ENCODE results near the gene RPEL1.

The RPEL1 gene

GRCh38 chr10:103277713-103278536, 32.2 kb downstream of the RPEL1 start:
- H3K9me3 ChIP-seq (ENCODE audit: control insufficient read depth, low read length): no peaks in the 10 kb centered on the region
- no peak for DNase-seq
- no peak overlapping the region for H3K4me3 ChIP-seq (ENCODE audit: insufficient read depth, low read depth, low read length, poor library complexity, severe bottlenecking)
- peaks cover 19% of the 10 kb centered on the region for H3K4me1 ChIP-seq (ENCODE audit: control insufficient read depth, insufficient read depth, low read length, poor library complexity, severe bottlenecking)
- no peak overlapping the region for H3K27ac ChIP-seq (ENCODE audit: insufficient read depth, low read length, poor library complexity, severe bottlenecking)
- peaks cover 24% of the 10 kb centered on the region for H3K27me3 ChIP-seq (replicated peaks; ENCODE audit: control insufficient read depth, insufficient read depth, low read length, poor library complexity, severe bottlenecking)
- no peaks in the 10 kb centered on the region for H3K36me3 ChIP-seq (ENCODE audit: control insufficient read depth, insufficient read depth, low read length)

- H3K4me3 ChIP-seq (ENCODE audit: insufficient read depth, low read depth, low read length, poor library complexity, severe bottlenecking): no peak overlapping the region
These were observed 32.8 kb downstream of the RPEL1 start for GRCh38 chr10:103278537-103278823.

GRCh38 chr10:103278862-103279298, 33.2 kb downstream of the RPEL1 start:
- Histone ChIP-seq H3K4me3 (ENCODE audit: insufficient read depth, low read depth, low read length, poor library complexity, severe bottlenecking) (no peak overlapping the region), H3K36me3 (ENCODE audit: control insufficient read depth, insufficient read depth, low read length) (no peaks in the 10 kb centered on the region), H3K4me1 (ENCODE audit: control insufficient read depth, insufficient read depth, low read length, poor library complexity, severe bottlenecking) (peaks cover 19% of the 10 kb centered on the region), H3K9me3 (ENCODE audit: control insufficient read depth, low read length) (no peaks in the 10 kb centered on the region), H3K27me3 (replicated peaks; ENCODE audit: control insufficient read depth, insufficient read depth, low read length, poor library complexity, severe bottlenecking) (peaks cover 24% of the 10 kb centered on the region), H3K27ac (ENCODE audit: insufficient read depth, low read length, poor library complexity, severe bottlenecking) (no peak overlapping the region)
- DNase-seq: peak in 1 of 3 donors; percentile 4

More at GRCh38 chr10:103278537-103278823, 32.8 kb downstream of the RPEL1 start:
- Histone ChIP-seq H3K27ac (ENCODE audit: insufficient read depth, low read length, poor library complexity, severe bottlenecking) (no peak overlapping the region), H3K4me1 (ENCODE audit: control insufficient read depth, insufficient read depth, low read length, poor library complexity, severe bottlenecking) (peaks cover 19% of the 10 kb centered on the region), H3K36me3 (ENCODE audit: control insufficient read depth, insufficient read depth, low read length) (no peaks in the 10 kb centered on the region), H3K9me3 (ENCODE audit: control insufficient read depth, low read length) (no peaks in the 10 kb centered on the region), H3K27me3 (replicated peaks; ENCODE audit: control insufficient read depth, insufficient read depth, low read length, poor library complexity, severe bottlenecking) (peaks cover 24% of the 10 kb centered on the region)
- DNase-seq: no peak

- H3K27ac ChIP-seq (ENCODE audit: insufficient read depth, low read length, poor library complexity, severe bottlenecking): no peak overlapping the region
- peaks cover 19% of the 10 kb centered on the region for H3K4me1 ChIP-seq (ENCODE audit: control insufficient read depth, insufficient read depth, low read length, poor library complexity, severe bottlenecking)
- no peak overlapping the region for H3K4me3 ChIP-seq (ENCODE audit: insufficient read depth, low read depth, low read length, poor library complexity, severe bottlenecking)
- peaks cover 24% of the 10 kb centered on the region for H3K27me3 ChIP-seq (replicated peaks; ENCODE audit: control insufficient read depth, insufficient read depth, low read length, poor library complexity, severe bottlenecking)
- H3K36me3 ChIP-seq (ENCODE audit: control insufficient read depth, insufficient read depth, low read length): no peaks in the 10 kb centered on the region
- H3K9me3 ChIP-seq (ENCODE audit: control insufficient read depth, low read length): no peaks in the 10 kb centered on the region
- no peak for DNase-seq
These were observed 34.3 kb downstream of the RPEL1 start for GRCh38 chr10:103280031-103280430.

DNA sequence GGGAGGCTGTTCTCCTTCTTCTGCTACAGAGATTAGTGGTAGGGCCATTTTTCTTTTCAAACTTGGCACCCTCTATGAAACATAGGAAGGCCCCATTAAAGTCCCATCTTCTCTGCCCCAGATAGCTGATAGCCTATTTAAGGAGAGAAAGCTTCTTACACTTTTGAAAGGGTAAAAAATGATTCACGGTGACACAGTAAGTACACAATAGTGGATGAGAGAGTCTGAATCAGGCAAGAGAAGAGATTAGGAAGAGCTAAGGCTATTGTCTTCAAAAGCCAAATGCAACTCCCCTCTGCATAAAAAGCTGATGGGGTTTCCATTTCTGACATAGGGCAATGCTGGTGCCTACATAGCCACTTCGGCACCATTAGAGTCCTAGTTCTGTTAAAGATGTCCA, 34.8 kb downstream of the RPEL1 start:
- Histone ChIP-seq H3K9me3 (ENCODE audit: control insufficient read depth, low read length) (no peaks in the 10 kb centered on the region), H3K36me3 (ENCODE audit: control insufficient read depth, insufficient read depth, low read length) (no peaks in the 10 kb centered on the region), H3K4me3 (ENCODE audit: insufficient read depth, low read depth, low read length, poor library complexity, severe bottlenecking) (no peak overlapping the region), H3K4me1 (ENCODE audit: control insufficient read depth, insufficient read depth, low read length, poor library complexity, severe bottlenecking) (peaks cover 19% of the 10 kb centered on the region), H3K27me3 (replicated peaks; ENCODE audit: control insufficient read depth, insufficient read depth, low read length, poor library complexity, severe bottlenecking) (peaks cover 24% of the 10 kb centered on the region), H3K27ac (ENCODE audit: insufficient read depth, low read length, poor library complexity, severe bottlenecking) (no peak overlapping the region)
- DNase-seq: no peak

DNA sequence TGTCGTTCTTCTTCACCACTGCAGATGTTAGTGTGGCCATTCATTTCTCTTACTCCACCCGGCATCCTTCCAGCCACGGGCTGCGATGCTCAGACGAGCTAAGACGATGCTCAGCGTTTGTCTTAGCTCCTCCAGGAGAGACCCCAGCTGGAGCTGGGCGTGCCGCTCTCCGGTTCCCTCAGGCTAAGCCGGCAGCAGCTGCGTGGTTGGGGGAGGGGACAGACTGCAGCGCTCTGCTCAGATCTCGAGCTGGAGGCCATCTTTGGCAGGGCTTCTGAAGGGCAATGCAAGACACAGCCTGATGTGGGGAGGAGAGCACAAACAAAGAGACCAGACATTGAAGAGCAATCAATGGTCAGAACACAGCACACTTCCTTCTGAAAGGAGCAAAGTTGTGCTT, 36.1 kb downstream of the RPEL1 start:
- Histone ChIP-seq H3K4me3 (ENCODE audit: insufficient read depth, low read depth, low read length, poor library complexity, severe bottlenecking) (no peak overlapping the region), H3K9me3 (ENCODE audit: control insufficient read depth, low read length) (no peaks in the 10 kb centered on the region), H3K27me3 (replicated peaks; ENCODE audit: control insufficient read depth, insufficient read depth, low read length, poor library complexity, severe bottlenecking) (peaks cover 24% of the 10 kb centered on the region), H3K4me1 (ENCODE audit: control insufficient read depth, insufficient read depth, low read length, poor library complexity, severe bottlenecking) (peaks cover 13% of the 10 kb centered on the region), H3K27ac (ENCODE audit: insufficient read depth, low read length, poor library complexity, severe bottlenecking) (no peak overlapping the region), H3K36me3 (ENCODE audit: control insufficient read depth, insufficient read depth, low read length) (no peaks in the 10 kb centered on the region)
- DNase-seq: no peak

GRCh38 chr10:103282961-103283360, 37.3 kb downstream of the RPEL1 start:
- Histone ChIP-seq H3K27ac (ENCODE audit: insufficient read depth, low read length, poor library complexity, severe bottlenecking) (no peak overlapping the region), H3K9me3 (ENCODE audit: control insufficient read depth, low read length) (no peaks in the 10 kb centered on the region), H3K36me3 (ENCODE audit: control insufficient read depth, insufficient read depth, low read length) (no peaks in the 10 kb centered on the region), H3K27me3 (replicated peaks; ENCODE audit: control insufficient read depth, insufficient read depth, low read length, poor library complexity, severe bottlenecking) (peaks cover 13% of the 10 kb centered on the region), H3K4me1 (ENCODE audit: control insufficient read depth, insufficient read depth, low read length, poor library complexity, severe bottlenecking) (peaks cover 2% of the 10 kb centered on the region), H3K4me3 (ENCODE audit: insufficient read depth, low read depth, low read length, poor library complexity, severe bottlenecking) (no peak overlapping the region)
- no peak for DNase-seq

- Histone ChIP-seq H3K4me3 (ENCODE audit: insufficient read depth, low read depth, low read length, poor library complexity, severe bottlenecking) (no peak overlapping the region), H3K9me3 (ENCODE audit: control insufficient read depth, low read length) (no peaks in the 10 kb centered on the region), H3K27ac (ENCODE audit: insufficient read depth, low read length, poor library complexity, severe bottlenecking) (no peak overlapping the region), H3K36me3 (ENCODE audit: control insufficient read depth, insufficient read depth, low read length) (no peaks in the 10 kb centered on the region), H3K27me3 (replicated peaks; ENCODE audit: control insufficient read depth, insufficient read depth, low read length, poor library complexity, severe bottlenecking) (peaks cover 6% of the 10 kb centered on the region), H3K4me1 (ENCODE audit: control insufficient read depth, insufficient read depth, low read length, poor library complexity, severe bottlenecking) (no peaks in the 10 kb centered on the region)
- DNase-seq: no peak
These were observed 38.5 kb downstream of the RPEL1 start for GRCh38 chr10:103284170-103284569.

GRCh38 chr10:103287992-103288391, 42.3 kb downstream of the RPEL1 start:
- no peaks in the 10 kb centered on the region for H3K36me3 ChIP-seq (ENCODE audit: control insufficient read depth, insufficient read depth, low read length)
- no peaks in the 10 kb centered on the region for H3K9me3 ChIP-seq (ENCODE audit: control insufficient read depth, low read length)
- H3K4me1 ChIP-seq (ENCODE audit: control insufficient read depth, insufficient read depth, low read length, poor library complexity, severe bottlenecking): no peaks in the 10 kb centered on the region
- H3K27me3 ChIP-seq (replicated peaks; ENCODE audit: control insufficient read depth, insufficient read depth, low read length, poor library complexity, severe bottlenecking): no peaks in the 10 kb centered on the region
- H3K27ac ChIP-seq (ENCODE audit: insufficient read depth, low read length, poor library complexity, severe bottlenecking): no peak overlapping the region
- H3K4me3 ChIP-seq (ENCODE audit: insufficient read depth, low read depth, low read length, poor library complexity, severe bottlenecking): no peak overlapping the region
- DNase-seq: no peak

DNA sequence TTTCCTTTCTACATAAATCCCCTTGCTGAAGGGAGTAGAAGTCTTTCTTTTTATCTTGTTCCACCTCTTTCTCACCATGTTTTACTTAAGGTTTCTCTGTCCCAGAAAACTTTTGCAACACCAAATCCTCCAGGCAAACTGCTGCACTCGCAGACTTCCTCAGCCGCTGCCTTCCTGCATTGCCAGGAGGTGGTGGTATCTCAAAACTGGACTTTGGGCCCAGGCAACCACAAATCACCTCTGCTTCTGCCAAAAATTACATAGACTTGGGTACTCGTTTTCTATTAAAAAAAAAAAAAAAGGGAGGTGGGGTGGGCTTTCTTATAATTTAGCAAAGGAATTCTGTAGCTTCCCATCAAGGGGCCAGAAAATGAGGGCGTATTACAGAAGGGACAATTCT, 45.9 kb downstream of the RPEL1 start:
- H3K27me3 ChIP-seq (replicated peaks; ENCODE audit: control insufficient read depth, insufficient read depth, low read length, poor library complexity, severe bottlenecking): no peaks in the 10 kb centered on the region
- no peak for DNase-seq
- H3K36me3 ChIP-seq (ENCODE audit: control insufficient read depth, insufficient read depth, low read length): no peaks in the 10 kb centered on the region
- no peak overlapping the region for H3K27ac ChIP-seq (ENCODE audit: insufficient read depth, low read length, poor library complexity, severe bottlenecking)
- H3K4me1 ChIP-seq (ENCODE audit: control insufficient read depth, insufficient read depth, low read length, poor library complexity, severe bottlenecking): no peaks in the 10 kb centered on the region
- no peaks in the 10 kb centered on the region for H3K9me3 ChIP-seq (ENCODE audit: control insufficient read depth, low read length)
- no peak overlapping the region for H3K4me3 ChIP-seq (ENCODE audit: insufficient read depth, low read depth, low read length, poor library complexity, severe bottlenecking)
